Spinal cord (tissue), 10 donors: ENCODE data around the gene KIAA0319L. TPM values are rescaled to one million over a fixed set of nuclear protein-coding genes. Genes with fewer than 3 reads are reported as not detected.

Source experiments
- DNase-seq, 6 donors: peaks; one replicate each; pipeline versions ENCODE4 v3.0.0 to v3.0.0-alpha.2; 2013 to 2015; ENCODE audit warnings: low spot score in 6 of 6, low read depth in 4 of 6
- H3K27ac ChIP-seq: one replicate; pipeline ENCODE4 v1.5.1; 2013; ENCODE audit warnings: low read depth, low read length, control low read depth
- H3K27me3 ChIP-seq: one replicate; pipeline ENCODE4 v1.6.1; 2013; ENCODE audit warnings: low read length; ENCODE audit not compliant: control insufficient read depth, insufficient read depth
- H3K36me3 ChIP-seq: one replicate; pipeline ENCODE4 v1.6.1; 2013; ENCODE audit warnings: low read length; ENCODE audit not compliant: control insufficient read depth, insufficient read depth
- H3K4me1 ChIP-seq: one replicate; pipeline ENCODE4 v1.6.1; 2013; ENCODE audit warnings: low read length; ENCODE audit not compliant: control insufficient read depth, insufficient read depth
- H3K4me3 ChIP-seq: one replicate; pipeline ENCODE4 v1.5.1; 2013; ENCODE audit warnings: low read depth, low read length, control low read depth
- H3K9me3 ChIP-seq: one replicate; pipeline ENCODE4 v1.6.1; 2013; ENCODE audit warnings: low read length; ENCODE audit not compliant: control insufficient read depth, insufficient read depth
- WGBS: methylation state at CpG from one replicate; pipeline ENCODE4 v1.1.5; 2013; ENCODE audit warnings: missing lambda C conversion rate; ENCODE audit not compliant: insufficient coverage; 5-methylcytosine and 5-hydroxymethylcytosine counted together
- polyA plus RNA-seq, 2 donors: library from polyadenylated mRNA; unstranded; fragments of 120-200 nt; gene quantifications; one replicate each; pipeline ENCODE4 v1.2.1, GENCODE V29; 2013; ENCODE audit not compliant: insufficient read length in 2 of 2
- total RNA-seq, 2 donors: library from RNA; depleted of rRNA in 1 of 2; stranded (reverse); fragments of 120-200 nt in 1 of 2; fragments of >200 nt in 1 of 2; gene quantifications; one replicate each; pipeline versions ENCODE4 v1.2.3 to v1.2.4, GENCODE V29; 2013 to 2014
- donor health status: healthy.

The KIAA0319L gene
- total and polyA plus RNA-seq, 4 donors: 57.0 to 95.1 (median 64.7) TPM

GRCh38 chr1:35544976-35545375, 12.2 kb downstream of the KIAA0319L start:
- H3K27ac ChIP-seq: no peak overlapping the region
- 51% methylated on average over 3 of the region's 3 CpGs for WGBS
- DNase-seq: peak in 2 of 6 donors; percentile 31 to 53

GRCh38 chr1:35539824-35540261, 17.4 kb downstream of the KIAA0319L start:
- H3K36me3 ChIP-seq: peaks cover 5% of the 10 kb centered on the region
- H3K27ac ChIP-seq: peak overlapping the region; percentile 10
- no CpG with 5 or more reads among the region's 1 CpG for WGBS
- peaks cover 12% of the 10 kb centered on the region for H3K4me1 ChIP-seq
- peak in 1 of 6 donors; percentile 74 for DNase-seq
- no peaks in the 10 kb centered on the region for H3K9me3 ChIP-seq
- H3K4me3 ChIP-seq: no peak overlapping the region
- H3K27me3 ChIP-seq: no peaks in the 10 kb centered on the region

More at GRCh38 chr1:35544976-35545375, 12.2 kb downstream of the KIAA0319L start:
- no peak overlapping the region for H3K4me3 ChIP-seq
- H3K4me1 ChIP-seq: peaks cover 3% of the 10 kb centered on the region
- H3K36me3 ChIP-seq: peaks cover 17% of the 10 kb centered on the region
- H3K27me3 ChIP-seq: no peaks in the 10 kb centered on the region
- no peaks in the 10 kb centered on the region for H3K9me3 ChIP-seq

- Histone ChIP-seq H3K36me3 (peaks cover 5% of the 10 kb centered on the region), H3K27ac (no peak overlapping the region), H3K27me3 (no peaks in the 10 kb centered on the region), H3K4me3 (no peak overlapping the region), H3K4me1 (peaks cover 11% of the 10 kb centered on the region), H3K9me3 (no peaks in the 10 kb centered on the region)
- DNase-seq: peak in 2 of 6 donors; percentile 36 to 62
- 72% methylated on average over 4 of the region's 6 CpGs for WGBS
Measured at GRCh38 chr1:35539073-35539823, 18.0 kb downstream of the KIAA0319L start.

GRCh38 chr1:35537806-35538205, 19.4 kb downstream of the KIAA0319L start:
- peaks cover 11% of the 10 kb centered on the region for H3K4me1 ChIP-seq
- no CpG with 5 or more reads among the region's 1 CpG for WGBS
- no peaks in the 10 kb centered on the region for H3K9me3 ChIP-seq
- no peak overlapping the region for H3K27ac ChIP-seq
- H3K4me3 ChIP-seq: no peak overlapping the region
- no peaks in the 10 kb centered on the region for H3K27me3 ChIP-seq
- DNase-seq: no peak
- H3K36me3 ChIP-seq: peaks cover 2% of the 10 kb centered on the region

- H3K4me3 ChIP-seq: no peak overlapping the region
- no peaks in the 10 kb centered on the region for H3K27me3 ChIP-seq
- H3K36me3 ChIP-seq: peaks cover 2% of the 10 kb centered on the region
- WGBS: no CpG with 5 or more reads among the region's 2 CpGs
- DNase-seq: no peak
- H3K4me1 ChIP-seq: peaks cover 11% of the 10 kb centered on the region
- no peak overlapping the region for H3K27ac ChIP-seq
- H3K9me3 ChIP-seq: no peaks in the 10 kb centered on the region
Measured at GRCh38 chr1:35536556-35537162, 20.5 kb downstream of the KIAA0319L start.

GRCh38 chr1:35535243-35535642, 22.0 kb downstream of the KIAA0319L start:
- DNase-seq: no peak
- H3K4me1 ChIP-seq: peaks cover 11% of the 10 kb centered on the region
- no peak overlapping the region for H3K27ac ChIP-seq

GRCh38 chr1:35533586-35533985, 23.6 kb downstream of the KIAA0319L start:
- peaks cover 5% of the 10 kb centered on the region for H3K9me3 ChIP-seq
- no peaks in the 10 kb centered on the region for H3K27me3 ChIP-seq
- H3K36me3 ChIP-seq: peaks cover 12% of the 10 kb centered on the region
- no peak overlapping the region for H3K4me3 ChIP-seq
- peaks cover 6% of the 10 kb centered on the region for H3K4me1 ChIP-seq
- DNase-seq: peak in 1 of 6 donors; percentile 66
- no peak overlapping the region for H3K27ac ChIP-seq
- WGBS: 25% methylated on average over 1 of the region's 1 CpG

More at GRCh38 chr1:35535243-35535642, 22.0 kb downstream of the KIAA0319L start:
- no peaks in the 10 kb centered on the region for H3K9me3 ChIP-seq
- no peaks in the 10 kb centered on the region for H3K27me3 ChIP-seq
- H3K36me3 ChIP-seq: peaks cover 12% of the 10 kb centered on the region
- H3K4me3 ChIP-seq: no peak overlapping the region

- Histone ChIP-seq H3K27me3 (no peaks in the 10 kb centered on the region), H3K27ac (no peak overlapping the region), H3K4me3 (no peak overlapping the region), H3K36me3 (peaks cover 10% of the 10 kb centered on the region), H3K9me3 (peaks cover 5% of the 10 kb centered on the region), H3K4me1 (peaks cover 2% of the 10 kb centered on the region)
- no CpG with 5 or more reads among the region's 1 CpG for WGBS
- peak in 1 of 6 donors; percentile 76 for DNase-seq
Measured at GRCh38 chr1:35532497-35533223, 24.5 kb downstream of the KIAA0319L start.

- DNase-seq: no peak
- peaks cover 8% of the 10 kb centered on the region for H3K9me3 ChIP-seq
- H3K27me3 ChIP-seq: no peaks in the 10 kb centered on the region
- H3K27ac ChIP-seq: no peak overlapping the region
- H3K4me1 ChIP-seq: no peaks in the 10 kb centered on the region
- no peak overlapping the region for H3K4me3 ChIP-seq
- peaks cover 10% of the 10 kb centered on the region for H3K36me3 ChIP-seq
- 80% methylated on average over 3 of the region's 6 CpGs for WGBS
Measured at GRCh38 chr1:35531368-35531767, 25.8 kb downstream of the KIAA0319L start.
